HAP-1 (cell line): Measurements from ENCODE around the gene SERHL2.
A peak's percentile ranks its signal among the peaks of the same experiment; 100 is the strongest.
"Not testable (repeated sequence)": the region's sequence is repeated elsewhere in the genome, so short reads cannot be mapped to it uniquely, and the experiment has no call there.

ENCODE experiments used
- DNase-seq, 2 experiments: peaks; one replicate each; pipeline ENCODE4 v3.0.0-alpha.2; 2016 to 2020; ENCODE audit warnings: low spot score in 2 of 2
- H3K27me3 ChIP-seq: fragments of 250-450 bp; sonication (Bioruptor Pico); 2 replicates; pipeline ENCODE4 v1.5.1; 2020; ENCODE audit warnings: low read depth, mild to moderate bottlenecking, moderate library complexity
- H3K36me3 ChIP-seq: fragments of 250-450 bp; sonication (Bioruptor Pico); replicated peaks from 2 replicates; pipeline ENCODE4 v1.5.1; 2020; ENCODE audit warnings: mild to moderate bottlenecking
- H3K4me1 ChIP-seq: fragments of 250-450 bp; sonication (Bioruptor Pico); 2 replicates; pipeline ENCODE4 v1.5.1; 2020; ENCODE audit warnings: mild to moderate bottlenecking
- H3K4me3 ChIP-seq: fragments of 250-450 bp; sonication (Bioruptor Pico); 2 replicates; pipeline ENCODE4 v1.5.1; 2020; ENCODE audit warnings: mild to moderate bottlenecking, moderate library complexity
- H3K9me3 ChIP-seq: fragments of 250-450 bp; sonication (Bioruptor Pico); 2 replicates; pipeline ENCODE4 v1.5.1; 2020; ENCODE audit warnings: mild to moderate bottlenecking, moderate library complexity
- in situ Hi-C: fragments of 300-500 bp; cut with MboI; formaldehyde crosslinking; loops from 3 replicates; pipeline ENCODE4 v1.14.3; 2020; ENCODE audit warnings: low sequenced_read_pairs, inconsistent platforms, mixed read lengths

SERHL2 gene

GRCh38 chr22:42613872-42614301 lies 60.1 kb downstream of the SERHL2 start:
- in situ Hi-C loops: no loop called here
- peak; percentile 5 to 40 for DNase-seq

DNA sequence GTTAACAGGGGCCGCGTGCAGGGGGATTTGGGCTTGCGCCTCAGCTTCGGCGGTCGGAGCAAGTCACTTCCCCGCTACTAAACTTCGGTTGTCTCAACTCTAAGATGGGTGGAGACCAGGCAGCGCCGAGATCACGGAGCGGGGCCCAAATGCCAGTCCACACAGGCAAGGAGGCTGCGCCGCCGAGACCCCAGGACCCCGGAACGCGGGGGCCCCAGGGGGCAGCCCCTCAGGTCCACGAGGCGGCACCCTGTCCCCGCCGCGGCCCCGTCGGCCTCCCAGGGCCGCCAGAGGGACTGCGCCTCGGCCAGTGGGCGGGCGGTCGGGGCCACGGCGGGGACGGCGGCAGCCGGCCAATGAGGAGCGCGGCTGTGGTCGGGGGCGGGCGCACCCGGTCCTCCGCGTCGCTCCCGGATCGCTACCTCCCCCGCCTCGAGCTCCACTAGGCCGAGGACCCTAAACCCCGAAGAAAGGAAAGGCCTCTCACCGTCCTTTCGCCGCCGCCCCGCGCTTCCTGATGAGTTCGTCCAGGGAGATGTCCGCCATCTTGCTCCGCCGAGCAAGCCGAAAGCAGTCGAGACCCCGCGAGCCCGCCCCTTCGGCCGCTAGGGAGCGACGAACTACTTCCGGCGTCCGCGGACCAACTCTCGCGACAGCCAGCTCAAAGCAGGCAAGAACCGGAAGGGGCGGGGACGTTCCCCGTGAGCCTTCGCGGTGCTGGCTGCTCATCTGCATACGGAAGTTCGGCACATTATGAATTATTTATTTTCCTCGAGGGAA lies 60.7 kb downstream of the SERHL2 start, which contains the start of gene POLDIP3:
Gene POLDIP3 (minus strand): TSS at position 572 of the 780 bp plus-strand sequence. CDS start 26 bp downstream, at position 546.
- Histone ChIP-seq H3K27me3 (no peaks in the 10 kb centered on the region), H3K4me3 (peak within 1 kb of the TSS; percentile 83), H3K9me3 (no peaks in the 10 kb centered on the region), H3K36me3 (peaks cover 46% of the 10 kb centered on the region), H3K4me1 (peaks cover 14% of the 10 kb centered on the region)
- in situ Hi-C loops: no loop called here
- peak; percentile 95 to 99 for DNase-seq

More at GRCh38 chr22:42613872-42614301, 60.1 kb downstream of the SERHL2 start:
- Histone ChIP-seq H3K36me3 (peaks cover 46% of the 10 kb centered on the region), H3K4me1 (peaks cover 14% of the 10 kb centered on the region), H3K9me3 (no peaks in the 10 kb centered on the region), H3K4me3 (peak overlapping the region; percentile 83), H3K27me3 (no peaks in the 10 kb centered on the region)

GRCh38 chr22:42615092-42615859 lies 61.5 kb downstream of the SERHL2 start:
- in situ Hi-C loops: no loop called here
- peak; percentile 96 to 99 for DNase-seq
- peak overlapping the region; percentile 83 for H3K4me3 ChIP-seq
- peaks cover 14% of the 10 kb centered on the region for H3K4me1 ChIP-seq
- H3K36me3 ChIP-seq: peaks cover 42% of the 10 kb centered on the region
- no peaks in the 10 kb centered on the region for H3K9me3 ChIP-seq
- H3K27me3 ChIP-seq: no peaks in the 10 kb centered on the region

- in situ Hi-C loops, H3K27me3 ChIP-seq, H3K4me3 ChIP-seq, DNase-seq, H3K9me3 ChIP-seq: not testable (repeated sequence)
- H3K36me3 ChIP-seq: peaks cover 36% of the 10 kb centered on the region
- peaks cover 14% of the 10 kb centered on the region for H3K4me1 ChIP-seq
These were observed 62.1 kb downstream of the SERHL2 start for GRCh38 chr22:42615860-42616175.

DNA sequence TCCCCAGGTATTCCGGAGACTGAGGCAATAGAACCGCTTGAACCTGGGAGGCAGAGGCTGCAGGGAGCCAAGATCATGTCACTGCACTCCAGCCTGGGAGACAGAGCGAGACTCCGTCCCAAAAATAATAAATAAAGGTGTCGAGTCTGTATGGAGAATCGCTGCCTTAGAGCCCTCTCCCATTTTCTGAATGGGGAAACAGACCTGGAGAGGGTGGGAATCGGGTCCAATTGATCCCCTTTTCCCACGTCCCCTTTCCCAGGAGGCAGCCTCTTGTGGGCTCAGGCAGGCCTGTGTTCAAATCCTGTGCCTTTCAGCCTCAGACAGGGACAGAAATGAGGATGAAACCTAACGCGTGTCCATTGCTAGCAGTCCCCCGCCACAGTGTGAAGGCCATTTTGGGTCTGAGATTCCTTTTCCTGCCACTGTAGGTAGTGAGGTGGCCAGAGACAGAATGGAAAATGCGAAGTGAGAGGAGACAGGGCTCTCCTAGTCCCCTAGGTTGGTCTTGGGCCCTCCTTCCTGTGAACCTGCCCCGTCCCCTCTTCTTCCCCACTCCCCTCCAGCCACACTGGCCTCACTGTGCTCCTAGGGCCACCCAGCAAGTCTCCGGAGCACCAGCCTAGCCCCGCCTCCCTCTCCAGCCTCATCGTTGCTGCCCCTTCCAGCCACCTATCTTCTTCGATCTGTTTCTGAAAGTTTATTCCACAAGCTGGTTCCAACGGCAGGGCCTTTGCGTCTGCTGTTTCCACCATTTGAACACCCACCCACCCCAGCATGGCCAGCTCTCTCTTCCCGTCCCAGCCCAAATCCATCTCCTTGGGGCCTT lies 63.6 kb downstream of the SERHL2 start:
- peaks cover 24% of the 10 kb centered on the region for H3K36me3 ChIP-seq
- DNase-seq: no peak
- H3K27me3 ChIP-seq: no peaks in the 10 kb centered on the region
- H3K4me3 ChIP-seq: no peak overlapping the region
- in situ Hi-C loops: no loop called here
- peaks cover 12% of the 10 kb centered on the region for H3K4me1 ChIP-seq
- H3K9me3 ChIP-seq: no peaks in the 10 kb centered on the region

DNA sequence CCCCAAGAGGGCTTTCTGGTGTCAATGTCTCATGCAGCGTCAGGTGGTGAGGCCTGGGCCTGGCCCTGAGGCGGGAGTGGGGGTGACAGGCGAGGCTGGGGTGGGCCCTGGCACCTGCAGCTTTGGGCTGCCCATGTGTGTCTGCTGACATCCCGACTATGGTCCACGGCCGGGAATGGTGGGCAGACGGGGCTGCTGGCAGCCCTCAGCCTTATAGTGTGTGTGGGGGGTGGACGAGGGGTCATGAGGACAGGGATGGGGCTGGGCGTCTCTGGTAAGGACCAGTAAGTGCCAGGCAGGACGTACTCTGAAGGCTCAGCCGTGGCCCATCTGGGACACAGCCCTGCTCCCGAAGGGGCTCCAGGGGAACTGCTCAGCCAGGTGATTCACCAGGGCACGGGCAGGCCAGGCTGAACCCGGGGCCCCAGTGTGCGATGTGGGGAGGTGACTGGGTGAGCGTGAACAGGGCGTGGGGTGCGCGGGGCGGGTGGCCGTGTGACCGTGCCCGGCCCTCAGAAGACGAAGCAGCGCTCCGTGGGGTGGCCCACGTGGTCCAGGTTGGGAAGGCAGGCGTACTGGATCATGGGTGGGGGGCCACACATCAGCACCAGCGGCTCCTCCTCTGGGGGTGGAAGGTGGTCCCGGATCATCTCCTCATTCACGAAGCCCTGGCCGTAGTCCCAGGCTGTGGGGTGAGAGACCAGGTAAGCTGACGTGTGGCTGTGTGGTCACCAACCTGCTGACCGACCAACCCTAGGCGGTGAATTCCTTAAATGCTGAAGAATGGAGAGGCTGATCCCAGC lies 65.7 kb downstream of the SERHL2 start:
- H3K27me3 ChIP-seq: no peaks in the 10 kb centered on the region
- H3K36me3 ChIP-seq: peaks cover 9% of the 10 kb centered on the region; the same call in 1 of the 2 replicates
- no peak for DNase-seq
- H3K4me1 ChIP-seq: peaks cover 4% of the 10 kb centered on the region
- H3K9me3 ChIP-seq: no peaks in the 10 kb centered on the region
- no peak overlapping the region for H3K4me3 ChIP-seq
- in situ Hi-C loops: loop anchor here (5.0 kb wide), 1 partner anchor 203 kb away; no protein-coding TSS in a partner anchor

DNA sequence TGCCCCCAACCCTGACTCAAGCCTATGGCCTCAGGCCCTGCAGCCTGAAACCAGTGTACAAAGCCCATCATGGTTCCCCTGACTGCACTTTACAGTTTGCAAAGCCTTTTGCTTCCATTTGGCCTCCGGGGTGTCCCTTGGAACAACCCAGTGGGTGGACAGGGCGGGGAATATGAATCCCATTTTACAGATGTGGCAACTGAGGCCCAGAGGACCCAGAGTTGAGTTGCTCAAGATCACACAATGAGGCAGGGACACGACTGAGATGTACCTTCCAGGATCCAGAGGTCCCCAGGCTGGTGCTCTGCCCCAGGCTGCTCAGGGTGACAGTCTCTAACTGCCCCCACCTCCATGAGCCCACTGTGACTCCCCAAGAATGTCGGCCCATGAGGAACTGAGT lies 66.3 kb downstream of the SERHL2 start:
- DNase-seq: no peak
- in situ Hi-C loops: loop anchor here (5.0 kb wide), 1 partner anchor 202 kb away; no protein-coding TSS in a partner anchor
- Histone ChIP-seq H3K4me3 (no peak overlapping the region), H3K4me1 (peaks cover 4% of the 10 kb centered on the region), H3K27me3 (no peaks in the 10 kb centered on the region), H3K9me3 (no peaks in the 10 kb centered on the region), H3K36me3 (peaks cover 8% of the 10 kb centered on the region; the same call in 1 of the 2 replicates)

DNA sequence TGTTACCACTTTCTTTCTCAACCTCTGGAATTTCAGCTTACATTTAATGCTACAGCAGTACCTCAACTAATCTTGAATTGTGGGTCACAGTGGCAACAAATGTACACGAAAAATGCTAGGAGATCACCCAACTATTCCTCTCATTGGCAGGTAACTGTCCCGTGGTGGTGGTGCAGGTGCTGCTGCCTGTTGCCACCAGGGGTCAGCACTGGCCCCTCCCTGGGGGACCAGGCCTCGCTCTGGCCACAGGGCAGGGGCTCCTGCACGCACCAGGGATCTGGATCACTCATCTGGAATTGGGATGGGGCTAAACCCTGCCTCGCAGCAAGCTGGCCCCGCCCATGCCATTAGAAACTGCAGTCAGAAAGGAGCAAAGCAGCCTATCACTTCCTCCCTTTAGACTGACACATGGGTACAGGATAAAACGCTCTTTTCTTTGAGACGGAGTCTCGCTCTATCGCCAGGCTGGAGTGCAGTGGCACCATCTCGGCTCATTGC lies 67.8 kb downstream of the SERHL2 start:
- peak; percentile 76 to 90 for DNase-seq
- Histone ChIP-seq H3K9me3 (no peaks in the 10 kb centered on the region), H3K36me3 (peaks cover 20% of the 10 kb centered on the region), H3K4me3 (no peak overlapping the region), H3K4me1 (no peaks in the 10 kb centered on the region), H3K27me3 (no peaks in the 10 kb centered on the region)
- in situ Hi-C loops: loop anchor here (5.0 kb wide), 1 partner anchor 201 kb away; no protein-coding TSS in a partner anchor

DNA sequence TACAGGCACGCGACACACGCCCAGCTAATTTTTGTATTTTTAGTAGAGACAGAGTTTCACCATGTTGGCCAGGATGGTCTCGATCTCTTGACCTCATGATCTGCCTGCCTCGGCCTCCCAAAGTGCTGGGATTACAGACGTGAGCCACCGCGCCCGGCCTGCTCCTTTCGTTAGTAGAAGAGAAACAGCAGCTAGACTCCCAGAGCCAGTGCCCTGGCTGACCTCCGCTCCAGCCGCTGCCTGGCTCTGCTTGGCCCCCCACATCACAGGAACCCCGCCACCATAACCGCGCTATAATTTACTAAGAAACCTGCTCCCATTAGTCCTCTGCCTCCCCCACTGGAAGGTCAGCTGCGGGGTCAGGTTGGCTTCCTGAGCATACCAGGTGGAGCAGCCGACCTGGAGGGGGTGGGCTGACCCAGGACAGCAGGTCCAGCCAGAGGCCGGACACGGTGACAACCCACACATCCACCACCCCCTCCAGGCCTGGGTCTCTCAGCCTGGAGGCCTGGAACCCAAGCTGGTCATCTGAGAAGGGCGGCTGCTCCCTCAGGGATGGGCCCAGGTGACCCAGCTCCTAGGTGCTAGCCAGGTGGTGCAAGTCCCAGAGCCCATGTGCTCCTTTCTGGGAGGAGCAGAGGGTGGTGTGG lies 68.4 kb downstream of the SERHL2 start:
- H3K27me3 ChIP-seq: no peaks in the 10 kb centered on the region
- peaks cover 26% of the 10 kb centered on the region for H3K36me3 ChIP-seq
- H3K9me3 ChIP-seq: no peaks in the 10 kb centered on the region
- H3K4me1 ChIP-seq: no peaks in the 10 kb centered on the region
- no peak overlapping the region for H3K4me3 ChIP-seq
- in situ Hi-C loops: loop anchor here (5.0 kb wide), 1 partner anchor 200 kb away; no protein-coding TSS in a partner anchor
- no peak for DNase-seq

GRCh38 chr22:42623301-42623751 lies 69.6 kb downstream of the SERHL2 start:
- Histone ChIP-seq H3K4me1 (no peaks in the 10 kb centered on the region), H3K36me3 (peaks cover 29% of the 10 kb centered on the region), H3K4me3 (no peak overlapping the region), H3K27me3 (no peaks in the 10 kb centered on the region), H3K9me3 (no peaks in the 10 kb centered on the region)
- in situ Hi-C loops: loop anchor here (5.0 kb wide), 1 partner anchor 199 kb away; no protein-coding TSS in a partner anchor
- no peak for DNase-seq
